HG02938 (cell line): Measurements from ENCODE around the gene N4BP2.

ENCODE experiments used
- ATAC-seq: cut with Tn5 transposase; IDR thresholded peaks from one replicate; pipeline ENCODE4 v1.9.1; 2021; ENCODE audit warnings: mild to moderate bottlenecking, moderate library complexity; ENCODE audit not compliant: unreplicated experiment

The N4BP2 gene

DNA sequence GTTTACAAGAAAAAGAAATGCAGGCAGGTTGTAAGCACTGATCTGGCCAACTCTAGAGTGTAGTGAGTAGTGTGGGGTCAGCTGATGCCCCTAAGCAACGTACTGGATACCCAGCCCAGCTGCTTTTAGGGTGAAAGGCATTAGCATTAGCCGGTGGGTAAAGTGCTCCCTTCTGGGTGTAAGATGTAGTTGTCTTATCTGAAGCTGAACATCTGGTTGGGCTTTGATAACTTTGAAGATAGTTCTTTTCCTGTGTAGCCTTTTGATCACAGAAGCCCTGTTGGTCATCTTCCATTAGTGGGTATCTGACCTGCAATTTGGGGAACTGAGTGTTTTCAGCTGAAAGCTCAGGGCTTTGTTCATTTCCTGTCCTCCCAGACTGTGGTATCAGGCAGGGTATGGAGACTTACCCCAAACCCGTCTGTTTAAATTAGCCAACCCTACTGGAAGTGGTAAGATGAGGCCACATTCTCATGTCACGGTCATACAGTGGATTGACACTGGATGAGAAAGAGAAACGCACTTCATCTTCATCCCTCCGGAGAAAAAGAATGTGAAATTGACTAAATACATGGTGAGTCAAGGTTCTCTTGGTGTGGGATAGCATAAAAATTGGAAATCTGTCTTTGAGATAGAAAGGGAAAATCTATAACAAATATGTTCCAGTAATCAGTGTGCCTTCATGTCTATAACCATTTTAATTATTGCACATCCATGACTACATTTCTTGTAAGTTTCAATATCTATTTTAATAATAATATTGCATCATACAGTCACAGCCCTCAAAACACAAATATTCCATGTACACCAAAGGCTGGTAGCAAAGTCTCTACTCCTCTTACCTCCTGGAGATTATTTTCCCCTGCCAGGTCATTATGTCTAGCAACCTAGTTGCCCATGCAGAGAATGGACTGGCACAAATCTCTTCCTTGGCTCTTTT lies 148.9 kb downstream of the N4BP2 start:
- peak; percentile 53 for ATAC-seq

DNA sequence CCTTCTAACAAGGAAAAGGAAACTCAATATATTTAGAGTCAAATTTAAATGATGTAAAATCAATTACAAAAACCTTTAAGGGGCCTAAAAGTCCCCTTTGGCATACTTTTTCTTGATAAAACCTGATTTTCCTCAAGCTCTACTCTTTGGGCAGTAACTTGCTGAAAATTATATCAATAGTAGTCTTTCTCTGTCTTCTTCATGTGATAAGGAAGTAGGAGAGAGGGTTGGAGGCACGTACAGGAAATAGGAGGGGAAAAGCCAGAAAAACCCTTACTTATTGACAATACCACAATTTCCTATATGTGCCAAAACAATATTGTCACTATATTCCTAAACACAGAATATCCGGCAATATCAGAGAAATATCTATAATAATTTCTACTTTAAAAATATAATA lies 149.8 kb downstream of the N4BP2 start:
- no peak for ATAC-seq
